T-helper 1 cell (primary cell): ENCODE data around the gene PRODH2.

Experiments used
- DNase-seq, 5 donors: peaks; one replicate each; pipeline ENCODE4 v3.0.0-alpha.2; 2012 to 2020
- total RNA-seq, 4 donors: gene quantifications; one replicate each; lab custom pipeline; 2026; lab: John Stamatoyannopoulos, UW

PRODH2 gene, protein sequence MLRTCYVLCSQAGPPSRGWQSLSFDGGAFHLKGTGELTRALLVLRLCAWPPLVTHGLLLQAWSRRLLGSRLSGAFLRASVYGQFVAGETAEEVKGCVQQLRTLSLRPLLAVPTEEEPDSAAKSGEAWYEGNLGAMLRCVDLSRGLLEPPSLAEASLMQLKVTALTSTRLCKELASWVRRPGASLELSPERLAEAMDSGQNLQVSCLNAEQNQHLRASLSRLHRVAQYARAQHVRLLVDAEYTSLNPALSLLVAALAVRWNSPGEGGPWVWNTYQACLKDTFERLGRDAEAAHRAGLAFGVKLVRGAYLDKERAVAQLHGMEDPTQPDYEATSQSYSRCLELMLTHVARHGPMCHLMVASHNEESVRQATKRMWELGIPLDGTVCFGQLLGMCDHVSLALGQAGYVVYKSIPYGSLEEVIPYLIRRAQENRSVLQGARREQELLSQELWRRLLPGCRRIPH
- total RNA-seq = 0 reads per million in 4 donors

DNA sequence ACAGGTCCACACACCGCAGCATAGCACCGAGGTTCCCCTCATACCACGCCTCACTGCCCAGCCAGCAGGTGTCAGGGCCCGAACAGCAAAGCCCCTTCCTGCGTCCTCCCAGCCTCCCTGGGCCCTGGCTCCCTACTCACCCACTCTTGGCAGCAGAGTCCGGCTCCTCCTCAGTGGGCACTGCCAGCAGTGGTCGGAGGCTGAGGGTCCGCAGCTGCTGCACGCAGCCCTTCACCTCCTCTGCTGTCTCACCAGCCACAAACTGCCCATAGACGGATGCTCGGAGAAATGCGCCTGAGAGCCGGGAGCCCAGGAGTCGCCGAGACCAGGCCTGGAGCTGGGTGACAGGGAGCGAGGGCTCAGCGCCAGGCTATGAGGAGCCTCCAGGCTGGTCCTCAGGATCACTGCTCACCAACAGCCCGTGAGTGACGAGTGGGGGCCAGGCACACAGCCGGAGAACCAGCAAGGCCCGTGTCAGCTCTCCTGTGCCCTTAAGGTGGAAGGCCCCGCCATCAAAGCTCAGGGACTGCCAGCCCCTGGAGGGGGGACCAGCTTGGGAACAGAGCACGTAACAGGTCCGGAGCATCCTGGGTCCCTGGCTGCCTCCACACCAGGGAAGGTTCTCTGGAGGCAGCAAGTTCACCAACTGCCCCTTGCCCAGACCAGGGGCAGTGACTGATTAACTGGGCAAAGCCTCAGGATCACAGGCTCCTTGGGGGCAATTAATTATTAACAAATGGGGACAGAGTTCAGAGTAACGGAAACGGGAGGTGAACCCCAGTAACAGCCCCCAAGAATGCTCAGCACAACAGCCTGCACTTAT, at the start of gene PRODH2:
Gene PRODH2 (minus strand): TSS at position 626 of the 823 bp plus-strand sequence. CDS start 40 bp downstream, at position 586.
- DNase-seq = no peak

GRCh38 chr19:35861640-35862160, 49.1 kb upstream of the PRODH2 start:
- no peak for DNase-seq

DNA sequence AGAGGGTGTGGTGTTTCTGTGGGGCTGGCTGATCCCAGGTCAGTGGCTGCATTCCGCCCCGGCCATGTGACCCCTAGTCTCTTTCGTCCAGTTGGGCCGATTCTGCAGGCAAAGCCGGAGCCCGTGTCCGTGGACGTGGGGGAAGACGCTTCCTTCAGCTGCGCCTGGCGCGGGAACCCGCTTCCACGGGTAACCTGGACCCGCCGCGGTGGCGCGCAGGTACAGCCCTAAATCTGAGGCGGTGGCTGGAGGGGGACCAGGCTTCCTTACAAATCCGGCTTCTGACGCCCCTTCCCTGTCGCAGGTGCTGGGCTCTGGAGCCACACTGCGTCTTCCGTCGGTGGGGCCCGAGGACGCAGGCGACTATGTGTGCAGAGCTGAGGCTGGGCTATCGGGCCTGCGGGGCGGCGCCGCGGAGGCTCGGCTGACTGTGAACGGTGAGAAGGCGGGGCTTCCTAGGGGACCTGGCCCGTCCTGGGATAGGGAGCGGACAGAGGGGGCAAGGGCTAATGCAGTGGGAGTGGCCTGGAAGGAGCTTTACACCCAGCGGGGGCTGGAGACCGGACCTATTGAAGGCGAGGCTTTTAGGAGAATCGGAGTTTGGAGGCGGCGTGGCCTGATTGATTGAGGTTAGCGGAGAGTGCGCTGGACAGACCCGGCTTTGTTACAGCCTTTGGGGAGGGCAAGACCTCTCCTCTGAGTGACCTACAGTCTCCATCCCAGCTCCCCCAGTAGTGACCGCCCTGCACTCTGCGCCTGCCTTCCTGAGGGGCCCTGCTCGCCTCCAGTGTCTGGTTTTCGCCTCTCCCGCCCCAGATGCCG, 48.4 kb upstream of the PRODH2 start:
- no peak for DNase-seq

GRCh38 chr19:35860436-35860817, 47.8 kb upstream of the PRODH2 start:
- DNase-seq = no peak

- no peak for DNase-seq
These were observed 46.8 kb upstream of the PRODH2 start for GRCh38 chr19:35859414-35859813.

DNA sequence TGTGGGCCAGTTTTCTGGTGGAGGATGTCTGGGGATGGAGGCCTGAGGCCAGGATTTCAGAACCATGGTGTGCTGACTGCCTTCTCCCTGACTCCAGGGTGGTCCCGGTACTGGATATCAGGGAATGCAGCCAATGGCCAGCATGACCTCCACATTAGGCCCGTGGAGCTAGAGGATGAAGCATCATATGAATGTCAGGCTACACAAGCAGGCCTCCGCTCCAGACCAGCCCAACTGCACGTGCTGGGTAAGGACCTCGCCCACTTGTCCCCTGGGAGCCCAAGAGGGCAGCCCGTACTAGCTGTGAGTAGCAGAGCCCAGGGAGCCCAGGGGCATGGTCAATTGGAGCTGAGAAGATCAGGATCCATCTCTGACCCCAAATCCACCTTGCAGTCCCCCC, 45.7 kb upstream of the PRODH2 start:
- no peak for DNase-seq

- peak in 1 of 5 donors; percentile 21 for DNase-seq
These were observed 44.0 kb upstream of the PRODH2 start, which contains the start of gene KIRREL2 for GRCh38 chr19:35856546-35857149. Gene KIRREL2, plus strand, starts transcription at chr19:35856911. Its CDS starts 209 bp downstream, at chr19:35857120.

DNA sequence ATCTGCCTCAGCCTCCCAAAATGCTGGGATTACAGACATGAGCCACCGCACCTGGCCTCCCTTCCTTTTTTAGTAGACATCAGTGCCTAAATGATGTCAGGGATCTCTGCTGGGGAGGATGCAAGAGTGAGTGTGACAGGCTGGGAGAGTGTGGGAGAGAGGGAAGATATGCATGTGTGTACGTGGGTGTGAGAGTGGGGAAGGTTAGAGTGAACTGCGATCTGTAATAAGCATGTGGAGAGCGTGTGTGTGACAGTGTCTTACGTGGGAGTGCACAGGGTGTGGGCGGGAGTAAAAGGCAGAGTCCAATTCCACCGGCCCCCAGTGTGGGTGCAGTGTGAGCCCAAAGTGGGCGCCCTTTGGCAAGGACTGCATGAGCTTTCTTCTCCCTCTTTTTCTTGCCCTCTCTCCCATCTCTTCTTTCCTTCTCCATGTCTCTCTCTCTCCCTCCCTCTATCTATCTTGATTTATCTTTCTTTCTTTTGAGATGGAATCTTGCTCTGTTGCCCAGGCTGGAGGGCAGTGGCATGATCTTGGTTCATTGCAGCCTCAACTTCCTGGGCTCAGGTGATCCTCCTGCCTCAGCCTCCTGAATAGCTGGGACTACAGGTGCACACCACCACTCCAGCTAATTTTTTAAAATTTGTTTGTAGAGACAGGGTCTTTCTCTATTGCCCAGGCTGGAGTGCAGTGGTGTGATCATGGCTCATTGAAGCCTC, 40.6 kb upstream of the PRODH2 start:
- no peak for DNase-seq

GRCh38 chr19:35852029-35852780, 39.6 kb upstream of the PRODH2 start, which contains the start of gene NPHS1:
Gene NPHS1, minus strand, starts transcription at chr19:35852504. Its CDS starts 667 bp downstream, at chr19:35851837.
- no peak for DNase-seq

DNA sequence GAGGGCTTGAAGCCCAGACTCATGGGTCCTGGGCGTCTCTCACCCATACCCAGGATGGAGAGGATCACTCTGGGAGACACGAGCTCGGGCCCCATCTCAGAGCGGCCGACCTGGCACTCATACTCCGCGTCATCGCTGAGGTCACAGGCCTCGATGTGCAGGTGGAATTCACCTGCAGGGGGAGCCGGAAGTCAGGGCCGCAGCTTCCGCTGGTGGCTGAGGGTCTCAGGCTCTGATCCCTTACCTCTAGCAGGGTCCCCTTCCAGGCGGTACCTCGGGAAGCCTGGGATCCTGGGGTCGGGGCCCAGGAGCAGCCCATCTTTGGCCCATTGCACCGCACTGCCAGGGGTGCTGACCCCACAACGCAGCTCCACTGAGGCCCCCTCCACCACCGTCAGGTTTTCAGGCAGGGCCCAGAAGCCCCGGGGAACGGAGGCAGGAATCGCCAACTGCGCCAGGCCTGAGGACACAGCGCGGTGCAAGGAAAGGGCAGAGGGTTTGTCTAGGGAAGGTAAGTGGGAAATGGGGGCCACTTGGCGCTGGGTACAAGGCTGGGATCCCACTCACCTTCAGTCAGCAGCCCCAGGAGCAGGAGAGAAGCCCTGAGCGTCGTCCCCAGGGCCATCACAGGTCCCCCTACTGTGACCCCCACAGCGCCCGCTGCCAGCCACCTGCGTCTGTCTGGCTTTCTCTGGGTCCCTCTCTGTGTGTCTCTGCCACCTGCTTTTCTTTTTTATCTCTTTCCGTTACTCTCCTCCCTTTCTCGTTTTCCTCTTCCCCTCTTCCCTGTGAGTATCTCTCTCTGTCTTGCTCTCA, 38.8 kb upstream of the PRODH2 start:
- no peak for DNase-seq

DNA sequence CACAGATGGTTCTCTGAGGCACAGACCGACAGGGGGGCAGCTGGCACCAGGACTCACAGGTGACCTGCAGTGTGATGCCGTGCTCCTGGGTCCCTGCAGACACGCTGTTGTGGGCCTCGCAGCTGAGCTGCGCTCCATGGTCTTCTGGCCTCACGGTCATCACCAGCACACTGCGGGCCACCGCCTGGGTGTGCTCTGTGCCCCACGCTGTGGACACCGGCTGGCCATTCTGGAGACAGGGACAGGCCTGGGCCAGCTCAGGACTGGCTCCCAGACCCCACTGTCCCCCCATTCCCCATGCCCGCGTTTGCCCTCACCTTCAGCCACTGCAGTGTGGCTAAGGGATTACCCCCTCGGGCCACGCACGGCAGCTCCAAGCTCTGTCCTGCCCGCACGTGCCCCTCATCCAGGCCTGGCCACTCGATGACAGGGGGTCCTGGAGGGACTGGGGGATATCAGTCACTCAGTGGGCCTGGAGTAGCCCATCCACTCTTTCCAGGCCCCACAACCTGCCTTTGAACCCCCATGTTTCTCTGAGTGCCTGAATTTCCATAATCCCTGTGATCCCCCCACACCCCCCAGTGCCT, 36.4 kb upstream of the PRODH2 start:
- DNase-seq = no peak

GRCh38 chr19:35848486-35848885, 35.8 kb upstream of the PRODH2 start:
- DNase-seq = no peak

DNA sequence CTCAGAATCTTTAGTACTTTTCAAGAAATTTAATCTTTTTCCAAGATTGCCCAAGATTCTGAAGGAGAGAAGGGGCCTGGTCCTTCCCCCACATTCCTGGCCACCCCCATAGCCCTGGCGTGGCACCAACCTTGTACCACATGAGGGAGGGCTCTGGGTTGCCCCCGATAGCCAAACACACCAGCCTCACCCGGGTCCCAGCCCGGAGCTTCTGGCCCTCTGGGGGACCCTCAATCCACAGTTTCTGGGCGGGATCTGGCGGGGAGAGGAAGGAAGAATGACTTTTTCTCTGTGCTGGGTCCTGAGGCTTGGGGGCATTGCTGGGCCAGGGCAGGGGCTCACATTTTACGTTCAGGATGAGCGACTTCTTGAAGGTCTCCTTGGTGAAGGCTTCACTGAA, 35.3 kb upstream of the PRODH2 start:
- no peak for DNase-seq

DNA sequence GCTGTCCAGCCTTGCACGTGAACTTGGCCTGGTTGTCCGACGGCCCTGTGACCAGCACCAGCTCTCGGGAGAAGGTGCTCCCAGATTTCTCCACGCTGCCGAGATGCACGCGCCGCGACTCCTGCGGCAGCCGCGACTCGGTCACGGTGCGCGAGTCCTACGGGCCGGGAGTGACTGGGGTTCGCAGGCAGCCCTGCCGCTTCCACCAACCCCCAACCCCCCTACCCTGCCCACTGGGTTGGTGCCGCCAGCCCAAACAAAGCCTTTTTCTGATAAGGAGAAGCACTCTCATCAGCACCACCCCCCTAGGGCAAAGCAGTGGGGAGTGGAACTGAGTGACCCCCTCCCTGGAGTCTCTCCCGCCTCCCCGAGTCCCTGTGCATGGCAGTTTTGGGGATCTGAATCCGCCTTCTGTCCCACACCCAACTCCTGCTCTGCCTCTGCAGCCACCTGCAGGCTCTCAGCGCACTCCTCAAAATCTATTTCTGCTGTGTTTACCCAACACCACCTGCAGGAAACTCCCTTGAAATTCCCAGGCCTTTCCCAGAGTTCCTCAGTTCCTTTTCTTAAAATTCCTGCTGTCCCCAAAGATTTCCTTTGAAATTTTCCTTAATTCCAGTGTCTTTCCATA, 33.5 kb upstream of the PRODH2 start:
- DNase-seq = no peak

- DNase-seq = no peak
These were observed 32.8 kb upstream of the PRODH2 start for GRCh38 chr19:35845215-35846037.

DNA sequence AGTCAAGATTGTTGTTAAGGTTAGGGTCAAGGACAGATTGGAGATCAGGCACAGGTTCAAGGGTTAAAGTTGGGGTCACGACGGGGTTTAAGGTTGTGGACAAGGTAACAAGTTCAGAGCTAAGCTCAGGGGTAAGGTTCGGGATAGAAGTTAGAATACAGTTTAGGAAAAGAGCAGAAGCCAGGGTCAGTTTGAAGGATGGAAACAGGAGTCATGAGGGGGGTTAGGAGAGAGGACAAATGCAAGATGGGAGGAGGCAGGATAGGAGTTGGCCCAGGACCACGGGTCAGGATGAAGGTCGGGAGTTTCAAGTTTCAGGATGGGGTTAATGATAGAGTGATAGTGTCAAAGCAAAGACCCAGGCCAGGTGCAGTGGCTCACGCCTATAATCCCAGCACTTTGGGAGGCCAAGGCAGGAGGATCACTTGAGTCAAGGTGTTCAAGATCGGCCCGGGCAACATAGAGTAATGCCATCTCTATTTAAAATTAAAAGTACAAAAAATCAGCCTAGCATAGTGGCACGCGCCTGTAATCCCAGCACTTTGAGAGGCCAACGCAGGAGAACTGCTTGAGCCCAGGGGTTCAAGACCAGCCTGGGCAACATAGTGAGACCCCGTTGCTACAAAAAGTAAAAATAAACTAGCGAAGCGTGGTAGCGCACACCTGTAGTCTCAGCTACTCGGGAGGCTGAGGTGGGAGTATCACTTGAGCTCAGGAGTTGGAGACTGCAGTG, 32.0 kb upstream of the PRODH2 start:
- no peak for DNase-seq
